ENCODE data around the gene PTPN20.
"Not testable (repeated sequence)": the region's sequence is repeated elsewhere in the genome, so short reads cannot be mapped to it uniquely, and the experiment has no call there.

- TF ChIP-seq BHLHE40 (IDR thresholded peaks at IDR 0.05; ENCODE audit: borderline replicate concordance); SP1 (IDR thresholded peaks at IDR 0.05); FOXK2 (IDR thresholded peaks at IDR 0.05); FOXM1 (IDR thresholded peaks at IDR 0.05; ENCODE audit: borderline replicate concordance); FOXA1 (IDR thresholded peaks at IDR 0.05); CTBP1 (IDR thresholded peaks at IDR 0.05; ENCODE audit: borderline replicate concordance); NFRKB (IDR thresholded peaks at IDR 0.05): not testable (repeated sequence)
These were observed 55.8 kb downstream of the PTPN20 start for GRCh38 chr10:46967013-46967412.
